PC-9 (cell line): ENCODE results near the gene CRTC2. TPM values are rescaled to one million over a fixed set of nuclear protein-coding genes. Genes with fewer than 3 reads are reported as not detected.

ENCODE experiments used
- BruUV-seq: library from RNA; stranded (reverse); fragments of 400-500 nt; replicated peaks from 2 replicates; lab custom pipeline; 2021; lab: Mats Ljungman, UMichigan
- CTCF ChIA-PET: fragments of 300-600 bp; sonication (Branson Sonifier 250); formaldehyde crosslinking; loops from one replicate; lab custom pipeline; 2022; ENCODE audit warnings: antibody characterized with exemption; lab: Charles Lee
- POLR2A ChIA-PET: fragments of 300-600 bp; sonication (Branson Sonifier 250); formaldehyde crosslinking; loops from one replicate; lab custom pipeline; 2022; ENCODE audit warnings: antibody characterized with exemption; ENCODE audit not compliant: unreplicated experiment; lab: Charles Lee
- DNase-seq, 2 experiments: peaks; one replicate each; pipeline versions ENCODE4 v3.0.0 to v3.0.0-alpha.2; 2015 to 2022; ENCODE audit warnings: mixed read lengths in 1 of 2
- H2AFZ ChIP-seq: fragments of 200-600 bp; sonication (generic); 2 replicates; pipeline ENCODE4 v1.8.1; 2017; ENCODE audit warnings: antibody characterized with exemption
- H3F3A ChIP-seq: fragments of 200-600 bp; sonication (generic); 2 replicates; pipeline ENCODE4 v1.8.1; 2017; ENCODE audit warnings: antibody characterized with exemption, mild to moderate bottlenecking, low read depth; ENCODE audit not compliant: insufficient read depth
- H3K27ac ChIP-seq: fragments of 200-600 bp; sonication (generic); 2 replicates; pipeline ENCODE4 v1.6.1; 2016; ENCODE audit warnings: mixed run types
- H3K27me3 ChIP-seq: fragments of 200-600 bp; sonication (generic); 2 replicates; pipeline ENCODE4 v1.6.1; 2016; ENCODE audit warnings: low read depth, mixed run types; ENCODE audit not compliant: insufficient read depth
- H3K36me3 ChIP-seq: fragments of 200-600 bp; sonication (generic); 2 replicates; pipeline ENCODE4 v1.6.1; 2016; ENCODE audit warnings: low read depth, mixed run types
- H3K4me1 ChIP-seq: fragments of 200-600 bp; sonication (generic); replicated peaks from 2 replicates; pipeline ENCODE4 v1.6.1; 2016; ENCODE audit warnings: mixed run types; ENCODE audit not compliant: insufficient read depth
- H3K4me2 ChIP-seq: fragments of 200-600 bp; sonication (generic); 2 replicates; pipeline ENCODE4 v1.6.1; 2017; ENCODE audit warnings: mixed run types
- H3K4me3 ChIP-seq: fragments of 200-600 bp; sonication (generic); 2 replicates; pipeline ENCODE4 v1.6.1; 2016; ENCODE audit warnings: mixed run types
- H3K79me2 ChIP-seq: fragments of 200-600 bp; sonication (generic); 2 replicates; pipeline ENCODE4 v1.6.1; 2017; ENCODE audit warnings: low read depth, mixed run types
- H3K9me2 ChIP-seq: fragments of 200-600 bp; sonication (generic); 2 replicates; pipeline ENCODE4 v1.8.1; 2017; ENCODE audit warnings: mild to moderate bottlenecking; ENCODE audit not compliant: insufficient read depth
- H3K9me3 ChIP-seq: fragments of 200-600 bp; sonication (generic); 2 replicates; pipeline ENCODE4 v1.8.1; 2016; ENCODE audit warnings: low read depth; ENCODE audit not compliant: insufficient read depth
- H4K20me1 ChIP-seq: fragments of 200-600 bp; sonication (generic); 2 replicates; pipeline ENCODE4 v1.8.1; 2017; ENCODE audit not compliant: insufficient read depth
- EZH2 ChIP-seq: fragments of 200-600 bp; sonication (generic); IDR thresholded peaks from 2 replicates; pipeline ENCODE4 v1.8.0; 2017; ENCODE audit warnings: antibody characterized with exemption, low read depth
- intact Hi-C: fragments of 100-400 bp; cut with micrococcal nuclease; formaldehyde crosslinking; loops from one replicate; pipeline ENCODE4 v1.10.0; 2022; ENCODE audit not compliant: unreplicated experiment
- total RNA-seq: library from RNA; stranded (reverse); gene quantifications from 2 replicates; pipeline ENCODE4 v1.2.3, GENCODE V29; 2021
- TF ChIP-seq, protein P1 (sequence below): fragments of 200-600 bp; sonication (generic); conservative IDR thresholded peaks from 2 replicates; pipeline ENCODE4 v1.6.1; 2017; ENCODE audit warnings: mixed run types, antibody characterized with exemption, mild to moderate bottlenecking, moderate library complexity

The CRTC2 gene
- total RNA-seq, 1 experiment from 2014 or later: 63.6 TPM

DNA sequence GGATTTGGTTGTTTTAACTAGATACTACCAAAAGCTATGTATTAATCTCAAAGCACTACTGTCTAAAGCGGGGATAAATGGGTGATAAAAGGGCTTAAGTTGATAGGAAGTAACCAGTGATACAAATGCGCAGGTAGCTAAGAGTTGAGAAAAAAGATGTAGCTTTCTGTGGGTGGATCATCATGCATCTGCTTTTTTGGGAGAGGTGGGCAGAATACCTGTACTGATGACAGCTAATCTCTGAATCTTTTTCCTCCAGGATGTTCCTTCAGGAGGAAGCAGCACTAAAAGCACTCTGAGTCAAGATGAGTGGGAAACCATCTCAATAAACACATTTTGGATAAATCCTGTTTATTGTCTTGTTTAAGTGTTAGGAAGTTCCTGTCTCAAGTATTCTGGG, 33.4 kb upstream of the CRTC2 start:
- intact Hi-C loops: loop anchor here (2.0 to 10.0 kb wide), 2 partner anchors 113 to 191 kb away; no protein-coding TSS in a partner anchor
- no peaks in the 10 kb centered on the region for H3K9me2 ChIP-seq

DNA sequence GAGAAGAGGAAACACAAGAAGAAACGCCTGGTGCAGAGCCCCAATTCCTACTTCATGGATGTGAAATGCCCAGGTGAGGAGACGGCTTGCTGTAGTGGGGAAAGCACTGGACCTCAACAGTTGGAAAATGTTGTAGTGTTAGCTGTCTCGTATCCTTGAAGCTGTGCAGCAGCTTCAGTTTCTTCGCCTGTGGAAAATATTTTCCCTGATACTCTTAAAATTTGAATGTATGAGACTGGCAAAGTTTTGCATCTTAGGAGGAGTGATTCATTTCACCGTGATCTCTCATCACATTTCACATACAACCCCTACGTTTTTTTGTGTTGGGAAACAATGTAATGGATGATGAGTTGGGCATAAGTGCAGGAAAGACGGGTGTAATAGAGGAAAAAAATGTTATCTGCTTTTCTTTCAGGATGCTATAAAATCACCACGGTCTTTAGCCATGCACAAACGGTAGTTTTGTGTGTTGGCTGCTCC, 32.8 kb upstream of the CRTC2 start:
- peak overlapping the region; percentile 79 for H3K4me2 ChIP-seq
- BruUV-seq: TSS peak; percentile 82
- H3K4me3 ChIP-seq: peak overlapping the region; percentile 92
- no peak for DNase-seq
- peak overlapping the region; percentile 77 for H3K27ac ChIP-seq
- peak overlapping the region; percentile 71; the same call in 1 of the 2 replicates for H2AFZ ChIP-seq
- peaks cover 26% of the 10 kb centered on the region for H3K36me3 ChIP-seq
- POLR2A ChIA-PET: interaction anchor here (0.5 to 1.5 kb wide), 6 partner anchors 10 to 424 kb away, joined by 3 to 12 read pairs (median 6); no protein-coding TSS in a partner anchor
- TF ChIP-seq, protein P1, sequence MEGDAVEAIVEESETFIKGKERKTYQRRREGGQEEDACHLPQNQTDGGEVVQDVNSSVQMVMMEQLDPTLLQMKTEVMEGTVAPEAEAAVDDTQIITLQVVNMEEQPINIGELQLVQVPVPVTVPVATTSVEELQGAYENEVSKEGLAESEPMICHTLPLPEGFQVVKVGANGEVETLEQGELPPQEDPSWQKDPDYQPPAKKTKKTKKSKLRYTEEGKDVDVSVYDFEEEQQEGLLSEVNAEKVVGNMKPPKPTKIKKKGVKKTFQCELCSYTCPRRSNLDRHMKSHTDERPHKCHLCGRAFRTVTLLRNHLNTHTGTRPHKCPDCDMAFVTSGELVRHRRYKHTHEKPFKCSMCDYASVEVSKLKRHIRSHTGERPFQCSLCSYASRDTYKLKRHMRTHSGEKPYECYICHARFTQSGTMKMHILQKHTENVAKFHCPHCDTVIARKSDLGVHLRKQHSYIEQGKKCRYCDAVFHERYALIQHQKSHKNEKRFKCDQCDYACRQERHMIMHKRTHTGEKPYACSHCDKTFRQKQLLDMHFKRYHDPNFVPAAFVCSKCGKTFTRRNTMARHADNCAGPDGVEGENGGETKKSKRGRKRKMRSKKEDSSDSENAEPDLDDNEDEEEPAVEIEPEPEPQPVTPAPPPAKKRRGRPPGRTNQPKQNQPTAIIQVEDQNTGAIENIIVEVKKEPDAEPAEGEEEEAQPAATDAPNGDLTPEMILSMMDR: no peak
- TF ChIP-seq EZH2: no peak
- no peaks in the 10 kb centered on the region for H4K20me1 ChIP-seq
- peaks cover 15% of the 10 kb centered on the region for H3K4me1 ChIP-seq
- H3K9me2 ChIP-seq: no peaks in the 10 kb centered on the region
- peaks cover 60% of the 10 kb centered on the region for H3F3A ChIP-seq
- H3K9me3 ChIP-seq: no peaks in the 10 kb centered on the region
- H3K79me2 ChIP-seq: peaks cover 23% of the 10 kb centered on the region
- H3K27me3 ChIP-seq: no peaks in the 10 kb centered on the region
- CTCF ChIA-PET: interaction anchor here (0.6 kb wide), 1 partner anchor 113 kb away, joined by 3 read pairs; no protein-coding TSS in a partner anchor
- intact Hi-C loops: loop anchor here (2.0 to 10.0 kb wide), 2 partner anchors 114 to 192 kb away; no protein-coding TSS in a partner anchor

More for the DNA sequence above, 33.4 kb upstream of the CRTC2 start:
- DNase-seq: no peak
- H3K79me2 ChIP-seq: peaks cover 23% of the 10 kb centered on the region
- peak overlapping the region; percentile 92 for H3K4me3 ChIP-seq
- no peak overlapping the region for H2AFZ ChIP-seq
- no peaks in the 10 kb centered on the region for H3K9me3 ChIP-seq
- H3F3A ChIP-seq: peaks cover 63% of the 10 kb centered on the region
- H3K4me2 ChIP-seq: peak overlapping the region; percentile 79
- CTCF ChIA-PET: no interaction called here
- no peaks in the 10 kb centered on the region for H4K20me1 ChIP-seq
- peak overlapping the region; percentile 77 for H3K27ac ChIP-seq
- TF ChIP-seq, protein P1: no peak
- TF ChIP-seq EZH2: no peak
- peaks cover 14% of the 10 kb centered on the region for H3K4me1 ChIP-seq
- H3K27me3 ChIP-seq: no peaks in the 10 kb centered on the region
- POLR2A ChIA-PET: interaction anchor here (0.6 to 1.1 kb wide), 2 partner anchors 9 to 423 kb away, joined by 3 to 8 read pairs; no protein-coding TSS in a partner anchor
- H3K36me3 ChIP-seq: peaks cover 26% of the 10 kb centered on the region
- BruUV-seq: no TSS peak

DNA sequence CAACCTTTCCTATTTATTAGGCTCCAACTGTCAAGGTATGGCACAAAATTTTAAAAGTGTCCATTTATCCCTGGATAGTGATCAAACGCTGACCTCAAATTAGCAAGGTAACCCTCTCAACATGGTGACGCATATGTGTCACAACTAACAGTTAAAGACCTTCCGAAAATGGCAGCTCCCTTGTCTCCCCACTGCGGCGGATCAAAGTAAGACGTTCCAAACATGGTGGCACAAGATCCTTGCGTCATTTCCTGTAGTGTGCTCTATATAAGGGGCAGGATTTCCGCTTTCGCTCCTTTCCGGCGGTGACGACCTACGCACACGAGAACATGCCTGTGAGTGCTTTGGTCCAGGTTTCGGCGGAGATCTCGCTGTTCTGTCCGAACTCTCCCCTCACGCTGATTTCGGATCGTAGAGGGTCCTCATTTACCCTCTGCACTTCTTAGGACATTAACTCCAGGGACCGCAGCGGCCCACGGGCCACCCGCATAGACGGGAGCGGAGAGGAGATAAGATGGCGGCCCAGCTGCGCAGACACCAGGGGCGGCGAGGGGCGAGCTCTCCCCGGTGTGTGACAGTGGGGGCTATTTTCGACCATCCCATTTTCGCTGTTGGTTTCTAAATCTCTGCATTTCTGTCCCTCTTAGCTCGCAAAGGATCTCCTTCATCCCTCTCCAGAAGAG, 32.2 kb upstream of the CRTC2 start, which contains the start of gene RPS27:
Gene RPS27, plus strand, starts transcription at position 295 of the 683 bp plus-strand sequence. Its CDS starts 35 bp downstream, at position 330.
- Histone ChIP-seq H3K4me2 (peak within 1 kb of the TSS; percentile 79), H3K4me3 (peak within 1 kb of the TSS; percentile 92), H3K36me3 (peaks cover 26% of the 10 kb centered on the region), H3K27ac (peak within 1 kb of the TSS; percentile 77), H3K9me2 (no peaks in the 10 kb centered on the region), H3F3A (peaks cover 56% of the 10 kb centered on the region), H3K4me1 (peaks cover 14% of the 10 kb centered on the region), H3K9me3 (no peaks in the 10 kb centered on the region), H2AFZ (peak within 1 kb of the TSS; percentile 71), H3K27me3 (no peaks in the 10 kb centered on the region), H3K79me2 (peaks cover 23% of the 10 kb centered on the region), H4K20me1 (no peaks in the 10 kb centered on the region)
- TF ChIP-seq, protein P1: no peak
- no peak for TF ChIP-seq EZH2
- CTCF ChIA-PET: interaction anchor here (0.6 kb wide), 1 partner anchor 114 kb away, joined by 3 read pairs; no protein-coding TSS in a partner anchor
- no TSS peak for BruUV-seq
- intact Hi-C loops: loop anchor here (2.0 to 10.0 kb wide), 2 partner anchors 114 to 192 kb away; no protein-coding TSS in a partner anchor
- POLR2A ChIA-PET: interaction anchor here (0.5 to 1.5 kb wide), 17 partner anchors 11 to 1333 kb away, joined by 3 to 13 read pairs (median 5); partner anchors contain the start of genes CREB3L4 and UBAP2L
- peak; percentile 81 to 93 for DNase-seq
